ENCODE data around the gene MYOM1.

DNA sequence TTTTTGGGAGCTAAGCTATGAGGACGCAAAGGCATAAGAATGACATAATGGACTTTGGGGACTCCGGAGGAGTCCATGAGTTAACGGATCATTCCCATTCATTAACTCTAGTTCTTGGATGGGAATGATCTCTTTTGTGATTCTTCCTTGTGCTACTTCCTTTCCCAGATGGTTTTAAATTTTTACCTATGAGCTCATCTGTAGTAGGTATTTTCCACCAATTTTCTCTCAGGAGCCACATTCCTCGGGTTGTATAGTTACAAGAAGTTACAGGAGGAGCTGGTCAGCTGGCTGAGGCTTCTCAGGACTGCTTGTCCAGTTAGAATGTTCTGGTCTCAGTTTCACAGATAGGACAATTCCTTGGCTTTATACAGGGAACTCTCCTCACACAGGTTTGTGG lies 164.0 kb downstream of the MYOM1 start:
- no peak for TF ChIP-seq POLR2AphosphoS5 (IDR thresholded peaks at IDR 0.05; ENCODE audit: insufficient read depth in 1 of 2, low read depth in 1 of 2)
- no peak for TF ChIP-seq POLR2A (IDR thresholded peaks at IDR 0.05)
- TF ChIP-seq, protein P1, sequence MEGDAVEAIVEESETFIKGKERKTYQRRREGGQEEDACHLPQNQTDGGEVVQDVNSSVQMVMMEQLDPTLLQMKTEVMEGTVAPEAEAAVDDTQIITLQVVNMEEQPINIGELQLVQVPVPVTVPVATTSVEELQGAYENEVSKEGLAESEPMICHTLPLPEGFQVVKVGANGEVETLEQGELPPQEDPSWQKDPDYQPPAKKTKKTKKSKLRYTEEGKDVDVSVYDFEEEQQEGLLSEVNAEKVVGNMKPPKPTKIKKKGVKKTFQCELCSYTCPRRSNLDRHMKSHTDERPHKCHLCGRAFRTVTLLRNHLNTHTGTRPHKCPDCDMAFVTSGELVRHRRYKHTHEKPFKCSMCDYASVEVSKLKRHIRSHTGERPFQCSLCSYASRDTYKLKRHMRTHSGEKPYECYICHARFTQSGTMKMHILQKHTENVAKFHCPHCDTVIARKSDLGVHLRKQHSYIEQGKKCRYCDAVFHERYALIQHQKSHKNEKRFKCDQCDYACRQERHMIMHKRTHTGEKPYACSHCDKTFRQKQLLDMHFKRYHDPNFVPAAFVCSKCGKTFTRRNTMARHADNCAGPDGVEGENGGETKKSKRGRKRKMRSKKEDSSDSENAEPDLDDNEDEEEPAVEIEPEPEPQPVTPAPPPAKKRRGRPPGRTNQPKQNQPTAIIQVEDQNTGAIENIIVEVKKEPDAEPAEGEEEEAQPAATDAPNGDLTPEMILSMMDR (IDR thresholded peaks at IDR 0.05): no peak
